Esophagus squamous epithelium (tissue), 5 donors: Measurements from ENCODE around the gene SPRING1. TPM values are rescaled to one million over a fixed set of nuclear protein-coding genes. Genes with fewer than 3 reads are reported as not detected.
A peak's percentile ranks its signal among the peaks of the same experiment; 100 is the strongest.

ENCODE experiments used
- DNase-seq: peaks from one replicate; lab custom pipeline; 2025; lab: John Stamatoyannopoulos, UW
- H3K27ac ChIP-seq, 4 donors: fragments of 200-600 bp; sonication (generic); one replicate each; pipeline ENCODE4 v1.5.1; 2016 to 2019; ENCODE audit warnings: mild to moderate bottlenecking in 1 of 4
- H3K27me3 ChIP-seq, 4 donors: fragments of 200-600 bp; sonication (generic); 1 replicate in 3 of 4; 2 replicates in 1 of 4; pipeline versions ENCODE4 v1.5.1 to v1.6.0; 2017 to 2021; ENCODE audit warnings: antibody characterized with exemption in 1 of 4
- H3K36me3 ChIP-seq, 3 donors: fragments of 200-600 bp; sonication (generic); one replicate each; pipeline ENCODE4 v1.5.1; 2016 to 2019
- H3K4me1 ChIP-seq, 3 donors: fragments of 200-600 bp; sonication (generic); one replicate each; pipeline ENCODE4 v1.5.1; 2017 to 2019
- H3K4me3 ChIP-seq, 4 donors: fragments of 200-600 bp; sonication (generic); 1 replicate in 3 of 4; 2 replicates in 1 of 4; pipeline ENCODE4 v1.5.1; 2016 to 2019; ENCODE audit warnings: mild to moderate bottlenecking in 2 of 4, moderate library complexity in 1 of 4
- H3K9me3 ChIP-seq, 3 donors: fragments of 200-600 bp; sonication (generic); one replicate each; pipeline ENCODE4 v1.5.1; 2016 to 2019
- CTCF ChIP-seq, 6 experiments: fragments of 450-650 bp in 4 of 6; fragments of 200-600 bp in 2 of 6; sonication (generic) in 2 of 6; IDR thresholded peaks; one replicate each; pipeline ENCODE4 v1.5.1; 2016 to 2019; ENCODE audit warnings: antibody characterized with exemption in 6 of 6, mild to moderate bottlenecking in 4 of 6, moderate library complexity in 4 of 6
- POLR2A ChIP-seq, 4 donors: fragments of 450-650 bp; IDR thresholded peaks; one replicate each; pipeline ENCODE4 v1.6.1; 2017; ENCODE audit warnings: antibody characterized with exemption in 4 of 4, mild to moderate bottlenecking in 4 of 4, moderate library complexity in 3 of 4
- WGBS, 2 donors: methylation state at CpG; one replicate each; pipeline ENCODE4 v1.1.5; 2018; 5-methylcytosine and 5-hydroxymethylcytosine counted together
- intact Hi-C: fragments of 100-400 bp; cut with DNase I; formaldehyde crosslinking; loops from one replicate; pipeline ENCODE4 v1.15.0; 2022
- total RNA-seq, 4 donors: library from RNA; depleted of rRNA; stranded (reverse); fragments of >200 nt; gene quantifications; one replicate each; pipeline ENCODE4 v1.1.0, GENCODE V29; 2016
- donor health status: DM: yes; HTN: yes; CAD: no.

Gene SPRING1
- total RNA-seq, 4 donors from 2014 or later = 14.6 to 25.5 (median 19.1) TPM

GRCh38 chr12:116717466-116718437, 20.1 kb downstream of the SPRING1 start:
- WGBS, 2 donors = 75 to 85% methylated on average over 9 to 17 of the region's 27 CpGs
- DNase-seq = no peak
- intact Hi-C loops = no loop called here
- H3K27ac ChIP-seq = peak overlapping the region in 3 of 4 donors; percentile 1 to 65 (median 61)
- H3K4me3 ChIP-seq = peak overlapping the region in 1 of 4 donors; percentile 27
- H3K36me3 ChIP-seq = peaks cover 0 to 67% (median 0%) of the 10 kb centered on the region in 3 donors
- no peaks in the 10 kb centered on the region for H3K27me3 ChIP-seq
- no peak for TF ChIP-seq CTCF (IDR thresholded peaks at IDR 0.05)
- TF ChIP-seq POLR2A (IDR thresholded peaks at IDR 0.05) = no peak
- H3K9me3 ChIP-seq = no peaks in the 10 kb centered on the region
- H3K4me1 ChIP-seq = peaks cover 28 to 59% (median 32%) of the 10 kb centered on the region in 3 donors

- 83% methylated on average over 2 of the region's 9 CpGs; no CpG with 5 or more reads in 1 of the 2 donors for WGBS, 2 donors
- Histone ChIP-seq H3K27me3 (peaks cover 0 to 13% (median 1%) of the 10 kb centered on the region in 4 donors), H3K4me3 (no peak overlapping the region), H3K9me3 (no peaks in the 10 kb centered on the region), H3K4me1 (peaks cover 21 to 58% (median 33%) of the 10 kb centered on the region in 3 donors), H3K36me3 (peaks cover 0 to 34% (median 0%) of the 10 kb centered on the region in 3 donors), H3K27ac (no peak overlapping the region)
- TF ChIP-seq POLR2A (IDR thresholded peaks at IDR 0.05) (no peak), CTCF (IDR thresholded peaks at IDR 0.05) (no peak)
- intact Hi-C loops = no loop called here
- no peak for DNase-seq
These were observed 23.7 kb downstream of the SPRING1 start for GRCh38 chr12:116714175-116714574.

- Histone ChIP-seq H3K36me3 (peaks cover 0 to 34% (median 0%) of the 10 kb centered on the region in 3 donors), H3K4me3 (no peak overlapping the region), H3K9me3 (no peaks in the 10 kb centered on the region), H3K27ac (no peak overlapping the region), H3K4me1 (peaks cover 15 to 58% (median 32%) of the 10 kb centered on the region in 3 donors), H3K27me3 (peaks cover 0 to 17% (median 2%) of the 10 kb centered on the region in 4 donors)
- 91 to 95% methylated on average over 2 of the region's 2 CpGs for WGBS, 2 donors
- intact Hi-C loops = no loop called here
- TF ChIP-seq CTCF (IDR thresholded peaks at IDR 0.05) (peak in 1 of 6 experiments; percentile 8), POLR2A (IDR thresholded peaks at IDR 0.05) (no peak)
- DNase-seq = no peak
These were observed 24.3 kb downstream of the SPRING1 start for GRCh38 chr12:116713527-116713926.

- peak overlapping the region in 3 of 4 donors; percentile 7 to 47 (median 23) for H3K27ac ChIP-seq
- no peak overlapping the region for H3K4me3 ChIP-seq
- no peaks in the 10 kb centered on the region for H3K9me3 ChIP-seq
- WGBS, 2 donors = 45 to 58% methylated on average over 17 of the region's 17 CpGs
- TF ChIP-seq CTCF (IDR thresholded peaks at IDR 0.05) = no peak
- no peak for TF ChIP-seq POLR2A (IDR thresholded peaks at IDR 0.05)
- peaks cover 0 to 25% (median 2%) of the 10 kb centered on the region in 4 donors for H3K27me3 ChIP-seq
- intact Hi-C loops = no loop called here
- H3K4me1 ChIP-seq = peaks cover 7 to 51% (median 25%) of the 10 kb centered on the region in 3 donors
- DNase-seq = no peak
- H3K36me3 ChIP-seq = peaks cover 0 to 28% (median 0%) of the 10 kb centered on the region in 3 donors
These were observed 25.2 kb downstream of the SPRING1 start for GRCh38 chr12:116712458-116713303.
